ENCODE results near the gene HCN2. TPM values are rescaled to one million over a fixed set of nuclear protein-coding genes. Genes with fewer than 3 reads are reported as not detected.
A peak's percentile ranks its signal among the peaks of the same experiment; 100 is the strongest.

The HCN2 gene
- total RNA-seq, 2 donors from 2014 or later: 1.1 to 3.0 TPM

DNA sequence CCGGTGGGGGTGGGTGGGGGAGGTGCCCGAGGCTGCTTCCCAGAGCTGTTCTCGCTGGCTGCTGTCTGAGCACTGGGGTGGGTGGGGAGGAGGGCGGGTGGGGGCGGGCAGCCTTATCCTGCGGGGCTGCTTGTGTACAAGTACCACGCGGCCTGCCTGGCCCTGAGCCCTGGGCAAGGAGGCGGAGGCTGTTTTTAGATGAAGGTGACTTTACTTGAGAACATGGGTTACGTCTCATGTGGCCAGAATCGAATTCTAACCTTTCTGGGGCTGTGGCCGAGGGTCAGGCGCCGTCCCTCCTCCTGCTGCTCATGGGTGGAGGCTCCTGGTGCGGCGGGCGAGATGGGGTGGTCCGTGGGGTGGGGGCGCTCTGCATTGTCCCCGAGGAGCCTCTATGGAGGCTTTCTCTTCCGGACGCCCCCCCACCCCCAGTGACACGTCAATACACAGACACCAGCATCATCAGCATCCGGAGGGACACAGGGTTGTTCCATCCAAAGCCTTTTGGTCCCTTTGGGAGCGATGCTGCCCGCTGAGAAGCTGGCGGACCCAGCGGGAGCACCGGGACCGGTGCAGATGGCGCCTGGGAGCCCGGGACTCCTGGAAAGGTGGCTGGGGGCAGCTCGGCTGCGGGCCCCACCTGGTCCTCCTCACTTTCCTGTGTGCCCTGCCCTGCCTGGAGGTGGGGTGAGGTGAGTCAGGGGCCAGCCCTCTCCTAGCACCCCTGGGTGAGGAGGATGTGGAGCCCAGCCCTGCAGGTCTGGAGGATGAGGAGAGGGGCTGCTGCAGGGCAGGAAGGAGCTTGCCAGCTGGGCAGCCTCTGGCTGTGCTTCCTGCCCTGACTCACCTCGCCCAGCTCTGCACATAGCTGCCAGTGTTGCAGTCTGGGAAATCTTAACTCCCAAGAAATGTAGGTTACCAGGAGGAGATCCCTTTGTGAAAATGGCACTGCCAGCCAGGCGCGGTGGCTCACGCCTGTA is 13.9 kb upstream of the HCN2 start:
- Mint-ChIP-seq H3K27me3 (no peaks in the 10 kb centered on the region), H3K27ac (no peak overlapping the region), H3K4me1 (peaks cover 33% of the 10 kb centered on the region), H3K36me3 (ENCODE audit: low read depth) (no peaks in the 10 kb centered on the region), H3K4me3 (no peak overlapping the region)
- DNase-seq (no peak), ATAC-seq (no peak)
- H3K9me3 ChIP-seq (ENCODE audit: control insufficient read depth, low read length, poor library complexity, severe bottlenecking): no peaks in the 10 kb centered on the region

GRCh38 chr19:576768-577438 is 12.8 kb upstream of the HCN2 start:
- no peaks in the 10 kb centered on the region for H3K36me3 Mint-ChIP-seq (ENCODE audit: low read depth)
- H3K4me1 Mint-ChIP-seq: peaks cover 26% of the 10 kb centered on the region
- H3K27ac Mint-ChIP-seq: peak overlapping the region; percentile 6
- no peak overlapping the region for H3K4me3 Mint-ChIP-seq
- no peak for ATAC-seq
- DNase-seq: no peak
- no peaks in the 10 kb centered on the region for H3K27me3 Mint-ChIP-seq
- H3K9me3 ChIP-seq (ENCODE audit: control insufficient read depth, low read length, poor library complexity, severe bottlenecking): no peaks in the 10 kb centered on the region

DNA sequence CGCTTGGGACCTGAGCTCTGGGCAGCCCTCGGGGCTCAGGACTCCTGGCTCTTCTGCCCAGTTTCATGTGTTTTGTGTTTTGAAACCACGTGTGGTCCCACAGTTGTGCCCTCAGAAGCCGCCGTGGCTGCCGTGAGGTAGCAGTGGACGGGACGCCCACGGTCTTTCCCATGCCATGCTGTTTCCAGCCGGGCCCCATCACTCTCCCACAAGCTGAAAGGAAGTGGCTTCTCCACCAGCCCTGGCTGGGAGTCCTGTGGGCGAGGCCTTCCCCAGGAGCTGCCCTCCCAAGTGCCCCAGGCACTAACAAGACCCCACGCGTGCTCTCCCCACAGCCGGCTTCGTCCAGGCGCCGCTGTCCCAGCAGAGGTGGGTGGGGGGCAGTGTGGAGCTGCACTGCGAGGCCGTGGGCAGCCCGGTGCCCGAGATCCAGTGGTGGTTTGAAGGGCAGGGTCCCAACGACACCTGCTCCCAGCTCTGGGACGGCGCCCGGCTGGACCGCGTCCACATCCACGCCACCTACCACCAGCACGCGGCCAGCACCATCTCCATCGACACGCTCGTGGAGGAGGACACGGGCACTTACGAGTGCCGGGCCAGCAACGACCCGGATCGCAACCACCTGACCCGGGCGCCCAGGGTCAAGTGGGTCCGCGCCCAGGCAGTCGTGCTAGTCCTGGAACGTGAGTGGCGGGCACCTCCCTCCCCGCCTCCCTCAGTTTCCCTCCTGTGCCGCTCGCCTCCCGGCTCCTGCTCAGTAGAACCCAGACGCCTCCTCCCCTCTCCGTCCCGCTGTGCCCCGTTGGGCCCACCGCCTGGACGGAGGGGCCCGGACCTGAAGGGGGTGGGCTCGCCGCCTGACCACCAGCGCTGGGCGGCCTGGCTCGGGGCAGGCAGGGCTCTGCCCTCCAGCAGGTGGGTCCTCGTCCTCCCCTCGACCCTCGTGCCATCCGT is 12.0 kb upstream of the HCN2 start:
- H3K36me3 Mint-ChIP-seq (ENCODE audit: low read depth): no peaks in the 10 kb centered on the region
- H3K27ac Mint-ChIP-seq: no peak overlapping the region
- no peaks in the 10 kb centered on the region for H3K9me3 ChIP-seq (ENCODE audit: control insufficient read depth, low read length, poor library complexity, severe bottlenecking)
- H3K27me3 Mint-ChIP-seq: no peaks in the 10 kb centered on the region
- H3K4me1 Mint-ChIP-seq: peaks cover 22% of the 10 kb centered on the region
- DNase-seq (no peak), ATAC-seq (no peak)
- no peak overlapping the region for H3K4me3 Mint-ChIP-seq

DNA sequence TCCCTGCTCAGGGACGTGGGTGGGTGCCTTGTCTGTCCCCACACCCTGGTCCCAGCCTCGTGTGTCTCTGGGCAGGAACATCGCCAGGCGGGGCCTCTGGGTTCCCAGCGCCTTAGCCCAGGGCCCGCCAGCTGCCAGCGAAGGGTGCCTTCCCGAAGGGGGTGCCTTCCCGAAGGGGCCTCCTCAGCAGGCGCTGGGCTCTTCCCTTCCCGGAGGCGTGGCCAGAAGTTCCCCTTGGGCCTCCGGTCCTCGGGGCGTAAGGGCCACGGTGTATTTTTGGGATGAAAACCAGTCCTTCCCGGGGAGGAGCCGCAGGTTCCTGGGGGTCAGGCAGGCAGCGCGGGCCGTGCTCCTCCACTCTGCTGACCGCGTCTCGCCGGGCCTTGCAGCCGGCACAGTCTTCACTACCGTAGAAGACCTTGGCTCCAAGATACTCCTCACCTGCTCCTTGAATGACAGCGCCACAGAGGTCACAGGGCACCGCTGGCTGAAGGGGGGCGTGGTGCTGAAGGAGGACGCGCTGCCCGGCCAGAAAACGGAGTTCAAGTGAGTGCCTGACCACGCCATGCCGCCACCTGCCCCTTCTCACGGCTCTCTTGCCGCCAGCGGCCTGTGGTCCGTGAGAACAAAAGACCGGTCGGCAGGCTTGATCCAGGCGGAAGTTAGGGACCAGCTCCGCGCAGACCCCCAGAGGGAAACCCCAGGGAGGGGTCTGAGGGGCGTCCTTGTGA is 10.4 kb upstream of the HCN2 start:
- DNase-seq (no peak), ATAC-seq (no peak)
- Mint-ChIP-seq H3K4me3 (no peak overlapping the region), H3K27me3 (no peaks in the 10 kb centered on the region), H3K36me3 (ENCODE audit: low read depth) (no peaks in the 10 kb centered on the region), H3K27ac (no peak overlapping the region), H3K4me1 (peaks cover 15% of the 10 kb centered on the region)
- H3K9me3 ChIP-seq (ENCODE audit: control insufficient read depth, low read length, poor library complexity, severe bottlenecking): no peaks in the 10 kb centered on the region

- H3K9me3 ChIP-seq (ENCODE audit: control insufficient read depth, low read length, poor library complexity, severe bottlenecking): no peaks in the 10 kb centered on the region
- Mint-ChIP-seq H3K4me3 (no peak overlapping the region), H3K36me3 (ENCODE audit: low read depth) (no peaks in the 10 kb centered on the region), H3K27me3 (no peaks in the 10 kb centered on the region), H3K4me1 (peaks cover 12% of the 10 kb centered on the region), H3K27ac (no peak overlapping the region)
- DNase-seq (no peak), ATAC-seq (no peak)
These were observed 9.9 kb upstream of the HCN2 start for GRCh38 chr19:579842-580155.

GRCh38 chr19:580274-580835 is 9.3 kb upstream of the HCN2 start:
- ATAC-seq (no peak), DNase-seq (no peak)
- H3K9me3 ChIP-seq (ENCODE audit: control insufficient read depth, low read length, poor library complexity, severe bottlenecking): no peaks in the 10 kb centered on the region
- no peak overlapping the region for H3K27ac Mint-ChIP-seq
- H3K4me3 Mint-ChIP-seq: no peak overlapping the region
- H3K36me3 Mint-ChIP-seq (ENCODE audit: low read depth): no peaks in the 10 kb centered on the region
- no peaks in the 10 kb centered on the region for H3K27me3 Mint-ChIP-seq
- peaks cover 7% of the 10 kb centered on the region for H3K4me1 Mint-ChIP-seq

- no peaks in the 10 kb centered on the region for H3K36me3 Mint-ChIP-seq (ENCODE audit: low read depth)
- no peak overlapping the region for H3K27ac Mint-ChIP-seq
- no peaks in the 10 kb centered on the region for H3K9me3 ChIP-seq (ENCODE audit: control insufficient read depth, low read length, poor library complexity, severe bottlenecking)
- no peak for DNase-seq
- H3K4me1 Mint-ChIP-seq: peaks cover 5% of the 10 kb centered on the region
- H3K4me3 Mint-ChIP-seq: no peak overlapping the region
- H3K27me3 Mint-ChIP-seq: no peaks in the 10 kb centered on the region
- no peak for ATAC-seq
These were observed 8.1 kb upstream of the HCN2 start for GRCh38 chr19:581399-582111.

- Mint-ChIP-seq H3K36me3 (ENCODE audit: low read depth) (no peaks in the 10 kb centered on the region), H3K27me3 (no peaks in the 10 kb centered on the region), H3K4me1 (peaks cover 2% of the 10 kb centered on the region), H3K27ac (no peak overlapping the region), H3K4me3 (no peak overlapping the region)
- no peaks in the 10 kb centered on the region for H3K9me3 ChIP-seq (ENCODE audit: control insufficient read depth, low read length, poor library complexity, severe bottlenecking)
- DNase-seq (no peak), ATAC-seq (no peak)
These were observed 7.0 kb upstream of the HCN2 start for GRCh38 chr19:582497-583197.

DNA sequence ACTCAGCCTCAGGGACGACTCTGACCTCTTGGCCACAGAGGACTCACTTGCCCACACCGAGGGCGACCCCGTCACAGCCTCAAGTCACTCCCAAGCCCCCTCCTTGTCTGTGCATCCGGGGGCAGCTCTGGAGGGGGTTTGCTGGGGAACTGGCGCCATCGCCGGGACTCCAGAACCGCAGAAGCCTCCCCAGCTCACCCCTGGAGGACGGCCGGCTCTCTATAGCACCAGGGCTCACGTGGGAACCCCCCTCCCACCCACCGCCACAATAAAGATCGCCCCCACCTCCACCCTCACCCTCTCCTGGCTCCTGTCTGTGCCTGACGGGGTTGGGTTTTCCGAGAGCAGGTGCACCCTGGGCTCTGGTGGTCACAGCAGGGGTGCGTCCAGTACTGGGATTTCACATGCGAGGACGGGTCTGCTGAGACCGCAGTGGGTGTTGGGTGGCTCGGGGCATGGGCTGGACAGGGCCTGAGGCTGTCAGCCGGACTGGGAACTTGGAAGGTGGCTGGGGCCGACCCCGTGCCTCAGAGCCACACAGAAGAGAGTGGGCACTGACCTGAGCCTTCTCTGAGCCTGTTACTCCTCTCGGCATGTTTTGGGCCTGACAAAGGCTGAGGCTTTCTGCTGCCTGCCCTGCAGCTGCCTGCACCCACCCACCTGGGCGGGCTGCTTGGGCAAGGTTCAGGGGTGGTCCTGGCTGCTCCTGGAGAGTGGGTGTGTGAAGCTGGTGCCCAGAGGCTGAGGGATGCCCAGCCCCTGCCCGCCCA is 6.3 kb upstream of the HCN2 start:
- no peak for ATAC-seq
- H3K27ac Mint-ChIP-seq: peak overlapping the region; percentile 53
- DNase-seq: no peak
- no peaks in the 10 kb centered on the region for H3K36me3 Mint-ChIP-seq (ENCODE audit: low read depth)
- no peaks in the 10 kb centered on the region for H3K27me3 Mint-ChIP-seq
- no peaks in the 10 kb centered on the region for H3K9me3 ChIP-seq (ENCODE audit: control insufficient read depth, low read length, poor library complexity, severe bottlenecking)
- peak overlapping the region; percentile 70 for H3K4me3 Mint-ChIP-seq
- H3K4me1 Mint-ChIP-seq: peaks cover under 1% of the 10 kb centered on the region

DNA sequence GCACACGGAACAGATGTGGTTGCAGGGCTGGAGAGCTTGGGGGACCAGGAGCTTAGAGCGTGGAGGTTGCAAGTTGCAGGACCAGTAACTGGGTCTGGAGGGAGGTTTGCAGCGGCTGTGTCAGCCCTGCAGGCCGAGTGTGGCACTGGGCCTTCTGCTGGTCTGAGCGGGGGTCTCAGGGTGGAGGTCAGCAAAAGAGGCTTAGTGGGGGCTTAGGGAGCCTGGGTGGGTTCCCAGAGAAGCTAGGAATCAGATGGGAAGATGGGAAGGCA is 5.8 kb upstream of the HCN2 start:
- Mint-ChIP-seq H3K27ac (peak overlapping the region; percentile 53), H3K4me3 (peak overlapping the region; percentile 70), H3K27me3 (no peaks in the 10 kb centered on the region), H3K36me3 (ENCODE audit: low read depth) (no peaks in the 10 kb centered on the region), H3K4me1 (no peaks in the 10 kb centered on the region)
- no peaks in the 10 kb centered on the region for H3K9me3 ChIP-seq (ENCODE audit: control insufficient read depth, low read length, poor library complexity, severe bottlenecking)
- DNase-seq (no peak), ATAC-seq (no peak)

Data from T-helper 17 cell (primary cell).